CD4-positive, alpha-beta T cell treated with Interleukin-1 beta for 1 hour (primary cell): Measurements from ENCODE around the gene PADI1.
A peak's percentile ranks its signal among the peaks of the same experiment; 100 is the strongest.

Experiments used
- DNase-seq, 2 donors: peaks; one replicate each; pipeline ENCODE4 v3.0.0-alpha.2; 2020 to 2022

The PADI1 gene, protein sequence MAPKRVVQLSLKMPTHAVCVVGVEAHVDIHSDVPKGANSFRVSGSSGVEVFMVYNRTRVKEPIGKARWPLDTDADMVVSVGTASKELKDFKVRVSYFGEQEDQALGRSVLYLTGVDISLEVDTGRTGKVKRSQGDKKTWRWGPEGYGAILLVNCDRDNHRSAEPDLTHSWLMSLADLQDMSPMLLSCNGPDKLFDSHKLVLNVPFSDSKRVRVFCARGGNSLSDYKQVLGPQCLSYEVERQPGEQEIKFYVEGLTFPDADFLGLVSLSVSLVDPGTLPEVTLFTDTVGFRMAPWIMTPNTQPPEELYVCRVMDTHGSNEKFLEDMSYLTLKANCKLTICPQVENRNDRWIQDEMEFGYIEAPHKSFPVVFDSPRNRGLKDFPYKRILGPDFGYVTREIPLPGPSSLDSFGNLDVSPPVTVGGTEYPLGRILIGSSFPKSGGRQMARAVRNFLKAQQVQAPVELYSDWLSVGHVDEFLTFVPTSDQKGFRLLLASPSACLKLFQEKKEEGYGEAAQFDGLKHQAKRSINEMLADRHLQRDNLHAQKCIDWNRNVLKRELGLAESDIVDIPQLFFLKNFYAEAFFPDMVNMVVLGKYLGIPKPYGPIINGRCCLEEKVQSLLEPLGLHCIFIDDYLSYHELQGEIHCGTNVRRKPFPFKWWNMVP

GRCh38 chr1:17204546-17205440 lies at the start of gene PADI1:
Gene PADI1 (plus strand): TSS chr1:17205128. CDS start chr1:17205218, 90 bp downstream.
- DNase-seq, result no peak

GRCh38 chr1:17155257-17155920 lies 49.5 kb upstream of the PADI1 start:
- no peak for DNase-seq

GRCh38 chr1:17156108-17156507 lies 48.8 kb upstream of the PADI1 start:
- no peak for DNase-seq

DNA sequence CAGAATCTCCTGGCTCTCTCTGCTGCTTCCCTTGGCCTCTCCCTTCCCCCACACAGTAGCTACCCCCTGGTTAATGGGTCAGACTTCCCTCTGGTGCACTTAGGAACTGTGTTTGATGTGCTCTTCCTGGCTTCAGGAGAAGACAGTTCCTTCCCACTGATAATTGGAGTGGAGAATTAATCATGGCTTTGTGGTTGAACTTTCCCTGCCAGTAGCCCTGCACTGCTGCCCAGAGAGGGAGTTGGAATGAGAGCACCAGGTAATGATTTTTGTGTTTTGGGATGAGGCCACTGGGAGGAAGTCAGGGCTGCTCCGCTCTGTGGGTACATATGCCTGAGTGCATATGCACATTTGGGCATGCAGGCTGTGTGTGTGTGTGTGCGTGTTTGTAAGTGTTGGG lies 46.0 kb upstream of the PADI1 start:
- no peak for DNase-seq

GRCh38 chr1:17161137-17161740 lies 43.7 kb upstream of the PADI1 start:
- DNase-seq, result no peak

GRCh38 chr1:17161926-17162800 lies 42.8 kb upstream of the PADI1 start:
- no peak for DNase-seq

DNA sequence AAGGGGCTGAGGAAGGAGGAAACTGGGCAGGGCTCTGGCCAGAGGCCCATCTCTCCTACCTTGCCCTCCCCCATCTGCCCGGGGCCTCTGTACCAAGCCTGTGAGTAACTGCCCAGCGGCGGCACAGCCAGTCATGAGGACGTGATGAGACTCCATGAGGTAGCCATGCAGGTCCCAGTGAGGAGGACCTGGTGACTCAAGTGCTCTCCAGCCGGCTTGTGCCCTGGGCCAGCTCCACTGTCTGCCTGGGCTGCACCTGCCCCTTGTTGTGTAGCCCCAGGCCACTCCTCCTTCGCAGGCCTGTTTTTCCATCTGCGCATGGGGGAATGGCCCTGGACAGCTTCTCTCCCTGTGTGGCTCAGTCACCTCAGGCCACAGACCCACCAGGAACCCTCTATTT lies 42.0 kb upstream of the PADI1 start:
- DNase-seq, result no peak

DNA sequence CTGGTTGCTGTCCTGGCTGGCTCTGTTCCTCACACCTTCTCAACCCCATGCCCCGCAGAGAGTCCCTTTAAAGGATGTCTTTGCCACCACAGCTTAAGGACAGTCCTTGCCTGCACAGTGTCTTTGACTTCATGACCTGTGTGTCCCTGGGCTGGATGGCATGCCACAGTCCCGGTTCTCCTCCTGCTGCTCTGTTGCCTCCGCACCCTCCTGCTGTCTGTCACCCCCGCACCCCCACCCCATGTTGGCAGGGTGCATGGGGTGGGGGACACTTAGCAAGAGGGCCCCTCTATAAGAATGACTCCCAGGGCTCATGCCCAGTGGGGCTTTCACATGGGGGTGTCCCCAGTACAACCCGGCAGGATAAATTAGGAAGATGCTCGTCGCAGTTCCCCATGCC lies 41.6 kb upstream of the PADI1 start:
- DNase-seq, result no peak

- no peak for DNase-seq
Observed at GRCh38 chr1:17163789-17164666, 40.9 kb upstream of the PADI1 start.

DNA sequence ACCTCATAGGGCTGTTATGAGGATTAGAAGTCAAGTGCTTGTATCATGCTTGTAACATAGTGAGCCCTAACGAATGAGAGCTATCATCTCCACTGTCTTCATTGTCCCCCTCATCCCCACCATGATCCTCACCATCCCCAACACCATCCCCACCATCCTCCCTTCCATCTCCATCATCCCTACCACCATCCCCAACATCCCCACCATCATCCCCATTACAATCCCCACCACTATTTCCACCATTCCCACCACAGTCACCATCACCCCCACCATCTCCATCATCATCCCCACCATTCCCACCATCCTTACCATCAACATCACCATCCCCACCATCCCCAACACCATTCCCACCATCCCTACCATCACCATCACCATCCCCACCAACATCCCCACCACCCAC lies 39.1 kb upstream of the PADI1 start:
- no peak for DNase-seq

DNA sequence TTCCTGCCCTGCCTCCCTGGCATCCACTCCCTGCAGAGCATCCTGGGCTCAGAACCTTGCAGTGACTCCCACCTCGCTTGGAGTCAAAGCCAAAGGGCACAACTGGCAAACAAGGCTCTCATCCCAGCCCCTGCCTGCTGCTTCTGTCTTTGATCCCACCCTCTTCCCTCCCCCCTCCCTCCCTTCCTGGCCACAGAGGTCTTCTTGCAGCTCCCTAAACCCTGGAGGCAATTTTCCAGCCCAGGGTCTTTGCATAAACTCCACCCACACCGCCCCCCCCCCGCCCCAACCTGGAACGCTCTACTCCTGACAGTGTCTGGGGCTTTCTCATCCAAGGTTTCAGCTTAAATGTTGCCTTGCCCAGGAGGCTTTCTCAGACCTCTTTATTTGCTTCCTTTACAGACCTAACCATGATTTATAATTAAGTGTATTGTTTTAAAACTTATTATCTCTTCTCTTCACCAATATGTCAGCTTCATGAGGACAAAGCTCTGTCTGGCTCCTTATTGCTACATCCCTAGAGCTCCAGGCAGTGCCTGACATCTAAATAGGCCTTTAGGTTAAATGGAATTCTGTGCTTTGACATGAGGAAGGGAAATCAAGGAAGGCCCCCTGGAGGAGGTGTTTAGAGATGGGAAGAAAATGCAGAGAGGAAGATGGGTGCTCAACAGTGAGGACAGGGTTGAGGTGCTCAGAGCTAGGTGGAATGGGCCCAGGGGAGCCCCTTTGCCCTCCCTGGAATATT lies 37.7 kb upstream of the PADI1 start:
- no peak for DNase-seq

DNA sequence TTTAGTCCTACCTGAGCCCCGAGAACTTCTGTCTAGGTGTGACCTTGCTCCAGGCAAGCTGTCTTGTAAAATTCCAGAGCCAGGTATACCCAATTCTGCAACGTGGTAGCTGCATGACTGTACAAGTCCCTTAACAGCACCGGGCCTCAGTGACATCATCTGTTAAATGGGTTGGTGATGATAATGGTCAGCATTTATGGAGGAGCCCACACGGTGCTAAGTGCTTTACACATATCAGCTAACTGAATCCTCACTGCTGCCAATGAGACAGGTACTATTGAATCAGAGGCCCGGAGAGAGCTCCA lies 37.2 kb upstream of the PADI1 start:
- no peak for DNase-seq

DNA sequence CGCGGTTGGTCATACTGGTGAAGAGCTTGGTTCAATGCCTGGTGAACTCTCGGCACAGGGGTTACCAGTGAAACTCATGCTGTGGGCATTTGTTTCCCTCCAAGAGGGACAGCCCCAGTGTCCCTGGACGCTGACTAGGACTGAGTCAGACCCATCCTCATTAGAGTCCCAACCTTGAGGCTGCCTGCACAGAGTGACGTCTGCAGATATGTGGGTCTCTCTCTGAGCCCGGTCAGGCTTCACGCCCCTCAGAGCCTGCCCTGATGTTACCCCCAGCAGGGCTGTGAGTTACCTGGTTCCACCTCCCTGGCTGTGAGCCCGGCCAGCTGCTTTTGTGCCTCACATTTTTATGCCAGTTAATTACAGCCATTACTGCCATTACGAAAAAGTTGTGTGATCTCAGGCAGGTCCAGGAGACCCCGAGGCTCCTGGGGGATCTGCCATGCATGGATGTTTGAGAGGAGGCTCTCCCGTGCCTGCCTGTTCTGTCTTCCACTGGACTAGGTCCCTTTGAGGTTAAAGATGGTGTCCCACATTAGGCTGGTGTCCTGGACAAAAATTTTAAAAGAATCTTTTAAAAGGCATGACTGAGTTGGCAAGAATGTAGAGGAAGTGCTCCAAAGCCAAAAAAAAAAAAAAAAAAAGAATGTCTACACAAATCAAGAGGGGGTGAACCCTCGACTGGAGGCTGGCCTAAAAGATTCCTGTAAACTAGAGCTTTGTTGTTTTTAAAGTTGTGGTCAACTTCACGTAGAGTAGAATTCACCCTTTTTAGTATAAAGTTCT lies 36.6 kb upstream of the PADI1 start:
- no peak for DNase-seq

GRCh38 chr1:17170571-17170970 lies 34.4 kb upstream of the PADI1 start:
- no peak for DNase-seq

GRCh38 chr1:17173217-17173616 lies 31.7 kb upstream of the PADI1 start:
- DNase-seq, result no peak

DNA sequence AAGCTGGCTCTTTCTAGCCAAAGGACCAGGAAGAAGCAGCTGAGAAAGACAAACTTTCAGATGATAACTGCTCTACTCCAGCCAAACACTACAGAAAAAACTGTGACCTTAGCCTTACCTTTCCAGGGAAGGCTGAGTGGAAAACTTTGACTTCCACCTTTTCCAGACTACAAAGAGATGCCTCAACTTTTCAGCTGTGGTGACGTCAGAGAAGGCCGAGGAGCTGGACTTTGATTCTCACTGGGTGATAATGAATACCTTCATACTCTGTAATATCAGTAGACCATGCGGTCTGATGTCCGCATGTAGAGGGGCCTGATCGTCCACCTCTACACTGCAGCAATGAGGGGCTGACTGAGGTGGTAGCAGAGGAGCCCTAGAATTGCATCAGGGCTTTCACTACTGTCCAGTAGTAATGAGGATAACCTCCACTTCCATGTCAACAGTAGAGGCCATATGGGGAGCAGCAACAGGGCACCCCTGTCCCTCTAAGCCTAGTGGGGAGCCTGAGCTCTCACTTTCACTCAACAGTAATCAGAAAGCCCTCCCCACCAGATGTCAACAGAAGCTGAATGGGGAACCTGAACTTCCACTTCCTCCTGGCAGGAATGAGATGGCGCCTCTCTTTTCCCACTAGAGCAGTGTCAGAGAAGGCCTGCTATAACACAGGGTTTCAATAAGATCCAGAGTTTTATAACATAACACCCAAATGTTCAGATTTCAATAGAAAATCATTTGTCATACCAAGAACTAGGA lies 28.4 kb upstream of the PADI1 start:
- DNase-seq, result no peak

GRCh38 chr1:17177651-17178050 lies 27.3 kb upstream of the PADI1 start:
- no peak for DNase-seq

GRCh38 chr1:17181781-17182464 lies 23.0 kb upstream of the PADI1 start:
- DNase-seq, result peak; percentile 26 to 27
